Lung (tissue), 13 donors: ENCODE results near the gene HEMGN. TPM values are rescaled to one million over a fixed set of nuclear protein-coding genes. Genes with fewer than 3 reads are reported as not detected.

ENCODE experiments used
- ATAC-seq: fragments of 200-7000 bp; cut with Tn5 transposase; one replicate; pipeline ENCODE4 v1.9.1; 2020; ENCODE audit warnings: moderate number of reproducible peaks; ENCODE audit not compliant: insufficient read depth, low FRiP score
- DNase-seq, 3 donors: peaks; one replicate each; pipeline ENCODE4 v3.0.0-alpha.2; 2013 to 2017
- H3K27ac ChIP-seq, 2 donors: one replicate each; pipeline ENCODE4 v1.5.1; 2013; ENCODE audit warnings: mild to moderate bottlenecking in 2 of 2, moderate library complexity in 2 of 2, control low read depth in 1 of 2, inconsistent platforms in 1 of 2, low read depth in 1 of 2, low read length in 1 of 2
- H3K27me3 ChIP-seq, 3 donors: one replicate each; pipeline ENCODE4 v1.5.1; 2013; ENCODE audit warnings: low read length in 2 of 3; ENCODE audit not compliant: control insufficient read depth in 3 of 3, insufficient read depth in 3 of 3
- H3K36me3 ChIP-seq, 4 donors: one replicate each; pipeline ENCODE4 v1.5.1; 2013; ENCODE audit warnings: low read length in 4 of 4, mild to moderate bottlenecking in 1 of 4, moderate library complexity in 1 of 4; ENCODE audit not compliant: control insufficient read depth in 4 of 4, insufficient read depth in 4 of 4
- H3K4me1 ChIP-seq, 5 donors: one replicate each; pipeline ENCODE4 v1.5.1; 2013; ENCODE audit warnings: low read length in 5 of 5, mild to moderate bottlenecking in 2 of 5, moderate library complexity in 1 of 5; ENCODE audit not compliant: control insufficient read depth in 5 of 5, insufficient read depth in 5 of 5
- H3K4me3 ChIP-seq: one replicate; pipeline ENCODE4 v1.5.1; 2013; ENCODE audit warnings: mild to moderate bottlenecking, control low read depth, moderate library complexity
- H3K9ac ChIP-seq, 2 donors: one replicate each; pipeline ENCODE4 v1.5.1; 2013; ENCODE audit warnings: low read length in 2 of 2, control low read depth in 1 of 2; ENCODE audit not compliant: insufficient read depth in 1 of 2
- H3K9me3 ChIP-seq, 4 donors: one replicate each; pipeline ENCODE4 v1.5.1; 2013; ENCODE audit warnings: low read length in 3 of 4, mild to moderate bottlenecking in 1 of 4, moderate library complexity in 1 of 4; ENCODE audit not compliant: control insufficient read depth in 4 of 4, insufficient read depth in 3 of 4
- CTCF ChIP-seq: IDR thresholded peaks from 2 replicates; pipeline ENCODE4 v1.5.1; 2012; ENCODE audit warnings: mild to moderate bottlenecking; ENCODE audit errors: control extremely low read depth, extremely low read depth
- WGBS, 2 donors: extraction: QIAGEN DNeasy Blood & Tissue Kit; methylation state at CpG; one replicate each; pipeline ENCODE4 v1.1.7; 2013; 5-methylcytosine and 5-hydroxymethylcytosine counted together
- polyA plus RNA-seq, 2 donors: library from polyadenylated mRNA; stranded (reverse); fragments of 200-250 nt; gene quantifications; one replicate each; pipeline ENCODE4 v1.2.1, GENCODE V29; 2013
- small RNA-seq: library from RNA; depleted of rRNA; stranded (forward); fragments of <200 nt; gene quantifications from one replicate; pipeline ENCODE3, GENCODE V24; 2014; ENCODE audit warnings: low replicate concordance
- total RNA-seq, 2 donors: library from RNA; depleted of rRNA in 1 of 2; stranded (reverse); fragments of >200 nt in 1 of 2; gene quantifications; one replicate each; pipeline ENCODE4 v1.2.1, GENCODE V29; 2014 to 2021
- donor health status: control.
- donor health status: control.
- donor health status: Bipolar disorder and iron deficiency.
- donor health status: healthy.
- donor health status: DM: yes; HTN: yes; CAD: no.

The HEMGN gene
- total and polyA plus RNA-seq, 4 donors = 0.14 to 21.6 (median 0.31) TPM

GRCh38 chr9:97889941-97890887 lies 47.8 kb downstream of the HEMGN start:
- DNase-seq (peak; percentile 5 to 17 (median 17)), ATAC-seq (no peak)
- H3K27me3 ChIP-seq = peaks cover 1 to 2% (median 2%) of the 10 kb centered on the region in 3 donors
- WGBS, 2 donors = 44 to 66% methylated on average over 9 of the region's 9 CpGs
- H3K4me3 ChIP-seq = no peak overlapping the region
- H3K9me3 ChIP-seq = peaks cover 0 to 4% (median 0%) of the 10 kb centered on the region in 4 donors
- H3K36me3 ChIP-seq = no peaks in the 10 kb centered on the region
- H3K9ac ChIP-seq = no peak overlapping the region
- no peak overlapping the region for H3K27ac ChIP-seq
- peak; percentile 14 for TF ChIP-seq CTCF
- no peaks in the 10 kb centered on the region for H3K4me1 ChIP-seq

DNA sequence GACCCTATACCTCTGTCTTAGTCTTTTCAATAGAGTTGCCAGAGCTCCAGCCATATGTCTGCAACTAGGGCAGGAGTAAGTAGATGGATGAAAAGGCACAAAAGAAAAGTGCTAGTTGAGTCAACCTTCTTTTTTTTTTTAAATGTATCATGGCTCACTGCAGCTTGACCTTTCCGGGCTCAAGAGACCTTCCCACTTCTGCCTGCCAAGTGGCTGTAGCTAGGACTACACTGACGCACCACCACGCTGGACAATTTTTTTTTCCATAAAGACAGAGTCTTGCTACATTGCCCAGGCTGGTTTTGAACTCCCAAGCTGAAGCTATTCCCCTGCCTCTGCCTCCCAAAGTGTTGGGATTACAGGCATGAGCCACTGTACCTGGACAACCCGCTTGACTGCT lies 57.6 kb downstream of the HEMGN start:
- no peak overlapping the region for H3K9ac ChIP-seq
- WGBS, 2 donors = 70 to 80% methylated on average over 4 of the region's 4 CpGs
- H3K4me3 ChIP-seq = no peak overlapping the region
- no peaks in the 10 kb centered on the region for H3K9me3 ChIP-seq
- peaks cover 0 to 3% (median 0%) of the 10 kb centered on the region in 3 donors for H3K27me3 ChIP-seq
- no peak overlapping the region for H3K27ac ChIP-seq
- DNase-seq (no peak), ATAC-seq (no peak)
- peaks cover 0 to 3% (median 0%) of the 10 kb centered on the region in 5 donors for H3K4me1 ChIP-seq
- TF ChIP-seq CTCF = no peak
- H3K36me3 ChIP-seq = no peaks in the 10 kb centered on the region

Small RNA genes within 50 kb of the gene (small RNA-seq; reads per million reads assigned to genes)
- not detected for gene RF00019

Other genes with a start within 250 kb of the HEMGN start
- gene XPA, start 240.8 kb downstream of the HEMGN start, total RNA-seq = 10 to 100 TPM; 10.2 to 23.0 TPM
- 10 to 100 TPM in 1 of 2 donors, 1 to 10 TPM in 1; 9.2 to 10.8 TPM for gene XPA, start 240.8 kb downstream of the HEMGN start, polyA plus RNA-seq
- gene FOXE1, start 84.9 kb downstream of the HEMGN start, total RNA-seq = under 1 TPM in 1 of 2 donors, not detected in 1; 0.06 TPM
- under 1 TPM; 0.08 to 0.14 TPM for gene FOXE1, start 84.9 kb downstream of the HEMGN start, polyA plus RNA-seq
- gene TRMO, start 15.7 kb downstream of the HEMGN start, total RNA-seq = 10 to 100 TPM; 17.5 to 27.9 TPM
- 10 to 100 TPM in 1 of 2 donors, 1 to 10 TPM in 1; 7.8 to 13.8 TPM for gene TRMO, start 15.7 kb downstream of the HEMGN start, polyA plus RNA-seq
- gene ANP32B, start 45.2 kb upstream of the HEMGN start, total RNA-seq = 100 to 1,000 TPM in 1 of 2 donors, 10 to 100 TPM in 1; 45.4 to 100 TPM
- 100 to 1,000 TPM; 105 to 152 TPM for gene ANP32B, start 45.2 kb upstream of the HEMGN start, polyA plus RNA-seq
- 10 to 100 TPM; 50.6 to 70.3 TPM for gene NANS, start 118.6 kb upstream of the HEMGN start, total RNA-seq
- 100 to 1,000 TPM in 1 of 2 donors, 10 to 100 TPM in 1; 78.5 to 109 TPM for gene NANS, start 118.6 kb upstream of the HEMGN start, polyA plus RNA-seq
- gene TRIM14, start 181.1 kb upstream of the HEMGN start, total RNA-seq = 10 to 100 TPM in 1 of 2 donors, 1 to 10 TPM in 1; 5.0 to 42.7 TPM
- gene TRIM14, start 181.1 kb upstream of the HEMGN start, polyA plus RNA-seq = 10 to 100 TPM in 1 of 2 donors, 1 to 10 TPM in 1; 6.5 to 17.7 TPM